ENCODE data around the gene KIAA1671. TPM values are rescaled to one million over a fixed set of nuclear protein-coding genes. Genes with fewer than 3 reads are reported as not detected.

The KIAA1671 gene
- total RNA-seq, 4 donors from 2014 or later: 14.2 to 34.2 (median 22.6) TPM

- H3K4me3 ChIP-seq: no peak overlapping the region
- no peaks in the 10 kb centered on the region for H3K36me3 ChIP-seq
- WGBS: 82% methylated on average over 11 of the region's 11 CpGs
- H3K27me3 ChIP-seq: no peaks in the 10 kb centered on the region
- intact Hi-C loops (cut with DNase I): no loop called here
- H3K9me3 ChIP-seq: no peaks in the 10 kb centered on the region
- H3K4me1 ChIP-seq: peaks cover 18 to 68% (median 66%) of the 10 kb centered on the region in 4 donors
- TF ChIP-seq POLR2A (IDR thresholded peaks at IDR 0.05; ENCODE audit: low read depth) (no peak), EP300 (IDR thresholded peaks at IDR 0.05) (no peak), POLR2AphosphoS5 (IDR thresholded peaks at IDR 0.05) (no peak), CTCF (IDR thresholded peaks at IDR 0.05) (no peak)
- no peak for DNase-seq (ENCODE audit: extremely low spot score)
- peak overlapping the region in 2 of 4 donors; percentile 39 to 54 for H3K27ac ChIP-seq (replicated peaks in 1 of 4)
Observed at GRCh38 chr22:25160120-25160996, 207.8 kb downstream of the KIAA1671 start.

- Histone ChIP-seq H3K27ac (replicated peaks in 1 of 4) (peak overlapping the region in 2 of 4 donors; percentile 39 to 54), H3K9me3 (no peaks in the 10 kb centered on the region), H3K27me3 (no peaks in the 10 kb centered on the region), H3K4me1 (peaks cover 19 to 70% (median 69%) of the 10 kb centered on the region in 4 donors), H3K4me3 (no peak overlapping the region), H3K36me3 (no peaks in the 10 kb centered on the region)
- WGBS: 87% methylated on average over 14 of the region's 14 CpGs
- intact Hi-C loops (cut with DNase I): no loop called here
- TF ChIP-seq POLR2AphosphoS5 (IDR thresholded peaks at IDR 0.05): no peak
- no peak for TF ChIP-seq POLR2A (IDR thresholded peaks at IDR 0.05; ENCODE audit: low read depth)
- TF ChIP-seq EP300 (IDR thresholded peaks at IDR 0.05): no peak
- TF ChIP-seq CTCF (IDR thresholded peaks at IDR 0.05): no peak
- DNase-seq (ENCODE audit: extremely low spot score): no peak
Observed at GRCh38 chr22:25161017-25161915, 208.8 kb downstream of the KIAA1671 start.

GRCh38 chr22:25161916-25162530 lies 209.5 kb downstream of the KIAA1671 start:
- TF ChIP-seq POLR2A (IDR thresholded peaks at IDR 0.05; ENCODE audit: low read depth) (no peak), CTCF (IDR thresholded peaks at IDR 0.05) (no peak), EP300 (IDR thresholded peaks at IDR 0.05) (no peak), POLR2AphosphoS5 (IDR thresholded peaks at IDR 0.05) (no peak)
- 89% methylated on average over 6 of the region's 6 CpGs for WGBS
- DNase-seq (ENCODE audit: extremely low spot score): no peak

GRCh38 chr22:25162561-25162960 lies 210.0 kb downstream of the KIAA1671 start:
- H3K27me3 ChIP-seq: no peaks in the 10 kb centered on the region
- intact Hi-C loops (cut with DNase I): no loop called here
- H3K9me3 ChIP-seq: no peaks in the 10 kb centered on the region
- H3K4me1 ChIP-seq: peaks cover 16 to 66% (median 63%) of the 10 kb centered on the region in 4 donors
- no peak overlapping the region for H3K4me3 ChIP-seq
- 82% methylated on average over 1 of the region's 1 CpG for WGBS
- peak overlapping the region in 1 of 4 donors; percentile 20 for H3K27ac ChIP-seq (replicated peaks in 1 of 4)
- no peaks in the 10 kb centered on the region for H3K36me3 ChIP-seq
- TF ChIP-seq CTCF (IDR thresholded peaks at IDR 0.05) (no peak), EP300 (IDR thresholded peaks at IDR 0.05) (no peak), POLR2A (IDR thresholded peaks at IDR 0.05; ENCODE audit: low read depth) (no peak), POLR2AphosphoS5 (IDR thresholded peaks at IDR 0.05) (no peak)
- no peak for DNase-seq (ENCODE audit: extremely low spot score)

More at GRCh38 chr22:25161916-25162530, 209.5 kb downstream of the KIAA1671 start:
- Histone ChIP-seq H3K4me1 (peaks cover 19 to 70% (median 68%) of the 10 kb centered on the region in 4 donors), H3K9me3 (no peaks in the 10 kb centered on the region), H3K27ac (replicated peaks in 1 of 4) (peak overlapping the region in 2 of 4 donors; percentile 11 to 24), H3K4me3 (no peak overlapping the region), H3K27me3 (no peaks in the 10 kb centered on the region), H3K36me3 (no peaks in the 10 kb centered on the region)
- intact Hi-C loops (cut with DNase I): no loop called here

All from esophagus muscularis mucosa (tissue), 4 donors.